Measurements from ENCODE around the gene SEC22C. TPM values are rescaled to one million over a fixed set of nuclear protein-coding genes. Genes with fewer than 3 reads are reported as not detected.

Gene SEC22C
- total and polyA plus RNA-seq, 2 of the 13 experiments (the other 11 are each of a cell fraction or from before 2014, with no cell fraction given), result 20.0 to 40.0 TPM

- TF ChIP-seq HOMEZ (CRISPR knock-in tag; IDR thresholded peaks at IDR 0.05; ENCODE audit: low read depth) (peak; percentile 64), MED1 (CRISPR knock-in tag; IDR thresholded peaks at IDR 0.05) (0 out of 2 replicates have a peak, but pooled peaks have one; percentile 53), PTBP1 (IDR thresholded peaks at IDR 0.05; ENCODE audit: low read depth, low read length, poor library complexity, severe bottlenecking) (no peak), HES4 (CRISPR knock-in tag; IDR thresholded peaks at IDR 0.05; ENCODE audit: borderline replicate concordance) (no peak), ZFP62 (CRISPR knock-in tag; IDR thresholded peaks at IDR 0.05) (no peak), ZNF883 (CRISPR knock-in tag; IDR thresholded peaks at IDR 0.05; ENCODE audit: not compliant biosample characterization) (no peak), THRA (CRISPR knock-in tag; IDR thresholded peaks at IDR 0.05; ENCODE audit: borderline replicate concordance) (no peak), FOSL2 (CRISPR knock-in tag; IDR thresholded peaks at IDR 0.05) (no peak), GLMP (CRISPR knock-in tag; IDR thresholded peaks at IDR 0.05; ENCODE audit: borderline replicate concordance) (no peak), ATRX (CRISPR knock-in tag; IDR thresholded peaks at IDR 0.05; ENCODE audit: borderline replicate concordance) (no peak), GATA4 (IDR thresholded peaks at IDR 0.05; ENCODE audit: borderline replicate concordance, low read depth) (no peak; the same call in 1 of the 2 replicates), MTA1 (CRISPR knock-in tag; IDR thresholded peaks at IDR 0.05; ENCODE audit: borderline replicate concordance) (peak; percentile 82; the same call in 1 of the 2 replicates), DNMT3B (CRISPR knock-in tag; conservative IDR thresholded peaks at IDR 0.05) (no peak; the same call in 1 of the 2 replicates), ZNF563 (CRISPR knock-in tag; IDR thresholded peaks at IDR 0.05) (peak; percentile 48; the same call in 1 of the 2 replicates), SATB2 (CRISPR knock-in tag; IDR thresholded peaks at IDR 0.05) (no peak), ZNF597 (CRISPR knock-in tag; IDR thresholded peaks at IDR 0.05) (no peak), CBX2 (IDR thresholded peaks at IDR 0.05; ENCODE audit: low read depth, low read length) (no peak), CBX2 (CRISPR knock-in tag; IDR thresholded peaks at IDR 0.05; ENCODE audit: low read depth) (no peak), ZXDC (CRISPR knock-in tag; IDR thresholded peaks at IDR 0.05) (no peak), ATF5 (CRISPR knock-in tag; IDR thresholded peaks at IDR 0.05; ENCODE audit: low read depth) (peak; percentile 58; the same call in 1 of the 2 replicates)
Observed at GRCh38 chr3:42600111-42600957, 18.6 kb upstream of the SEC22C start, which contains the start of gene NKTR (continued).

Data from HepG2 (cell line).